H54 (cell line): ENCODE results near the gene SF3A2.

Source experiments
- DNase-seq: peaks from one replicate; pipeline ENCODE4 v3.0.0; 2011; ENCODE audit warnings: low spot score, mixed read lengths; ENCODE audit not compliant: insufficient read length
- FAIRE-seq: peaks from 3 replicates; lab custom pipeline; 2011; peaks lifted over from hg19 to GRCh38; lab: Jason Lieb, UNC
- POLR2A ChIP-seq: IDR thresholded peaks from 2 replicates; pipeline ENCODE4 v1.6.1; 2011; ENCODE audit warnings: low read depth, mild to moderate bottlenecking, low read length

SF3A2 gene

GRCh38 chr19:2236314-2237050 lies at the start of gene SF3A2, which contains the start of gene PLEKHJ1:
Gene SF3A2, plus strand, starts transcription at chr19:2236824. Its CDS starts 6,595 bp downstream, at chr19:2243419.
Gene PLEKHJ1, minus strand, starts transcription at chr19:2236329. Its CDS starts 81 bp downstream, at chr19:2236248.
- DNase-seq (peak; percentile 99), FAIRE-seq (no peak)
- peak; percentile 76 for TF ChIP-seq POLR2A

- DNase-seq (no peak), FAIRE-seq (no peak)
- no peak for TF ChIP-seq POLR2A
These were observed 49.5 kb upstream of the SF3A2 start for GRCh38 chr19:2187159-2187558.

DNA sequence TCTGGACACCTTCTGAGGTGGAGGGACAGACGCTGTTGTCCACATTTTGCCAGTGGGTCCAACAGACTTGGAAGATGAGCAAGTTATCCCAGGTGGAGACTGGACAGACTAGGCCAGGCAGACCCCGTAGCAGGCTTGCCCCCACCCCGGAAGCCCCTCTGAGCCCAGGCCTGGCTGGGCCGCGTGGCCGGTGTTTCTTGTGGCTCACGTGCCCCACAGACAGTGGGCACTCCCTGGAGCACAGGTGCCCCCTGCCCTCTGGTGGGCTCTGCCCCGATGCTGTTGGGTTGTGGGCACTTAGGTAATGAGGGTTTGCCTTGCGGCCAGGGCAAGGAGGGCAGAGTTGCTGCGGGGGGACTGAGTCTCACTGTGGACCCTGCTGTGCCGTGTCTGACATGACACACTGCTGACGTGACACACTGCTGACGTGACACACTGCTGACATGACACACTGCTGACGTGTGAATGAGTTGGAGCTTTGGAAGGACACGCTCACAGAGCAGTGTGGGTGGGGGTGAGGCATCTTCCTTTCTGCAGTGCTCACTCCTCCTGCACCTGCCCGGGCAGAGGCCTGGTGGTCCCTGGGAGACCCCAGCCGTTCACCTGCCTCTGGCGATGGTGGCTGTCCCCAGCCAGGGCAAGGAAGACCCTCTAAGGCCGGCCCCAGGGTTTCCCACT lies 47.8 kb upstream of the SF3A2 start:
- DNase-seq (no peak), FAIRE-seq (no peak)
- TF ChIP-seq POLR2A, result no peak

GRCh38 chr19:2189880-2190279 lies 46.7 kb upstream of the SF3A2 start:
- TF ChIP-seq POLR2A, result no peak
- FAIRE-seq (no peak), DNase-seq (no peak)

GRCh38 chr19:2190848-2191455 lies 45.7 kb upstream of the SF3A2 start:
- FAIRE-seq (no peak), DNase-seq (no peak)
- no peak for TF ChIP-seq POLR2A

DNA sequence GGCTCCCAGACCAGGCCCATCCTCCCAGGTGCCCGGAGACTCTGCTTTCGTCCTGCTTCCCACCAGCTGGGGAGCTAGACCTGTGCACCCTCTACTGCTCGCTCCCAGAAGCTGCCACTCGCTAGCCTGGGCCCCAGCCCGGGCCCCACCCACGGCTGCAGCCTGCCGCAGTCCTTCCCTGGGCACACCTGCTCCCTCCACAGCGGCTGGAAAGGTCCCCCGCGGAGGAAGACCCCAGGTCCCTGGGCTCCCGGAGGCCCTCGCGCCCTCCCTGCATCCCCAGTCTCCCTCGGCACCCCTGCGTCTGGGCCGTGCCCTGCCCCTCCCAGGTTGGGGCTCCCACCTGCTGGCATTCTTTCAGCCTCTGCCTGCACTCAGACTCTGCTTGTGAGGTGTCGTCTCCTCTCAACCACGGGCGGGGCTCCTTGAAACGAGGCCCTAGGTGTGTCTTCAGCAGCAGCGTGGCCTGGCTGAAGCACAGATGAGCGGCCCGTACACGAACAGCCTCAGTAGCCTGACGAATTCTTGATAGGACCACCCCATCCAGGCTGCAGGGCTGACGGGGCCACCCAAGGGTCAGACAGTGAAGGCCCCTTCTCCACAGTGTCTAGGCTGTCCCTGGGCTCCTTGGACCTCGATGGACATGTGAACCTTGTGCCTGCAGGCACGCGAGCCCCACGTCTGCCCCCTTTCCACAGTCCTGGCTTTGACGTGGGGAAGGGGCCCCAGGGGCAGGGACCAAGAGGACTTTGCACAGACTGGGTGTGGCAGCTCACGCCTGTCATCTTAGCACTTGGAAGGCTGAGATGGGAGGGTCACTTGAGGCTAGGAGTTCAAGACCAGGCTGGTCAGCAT lies 44.9 kb upstream of the SF3A2 start:
- FAIRE-seq, result no peak
- no peak for TF ChIP-seq POLR2A
- no peak for DNase-seq

- no peak for DNase-seq
- FAIRE-seq, result no peak
- no peak for TF ChIP-seq POLR2A
These were observed 43.8 kb upstream of the SF3A2 start for GRCh38 chr19:2192862-2193261.

- TF ChIP-seq POLR2A, result no peak
- FAIRE-seq (no peak), DNase-seq (no peak)
These were observed 42.8 kb upstream of the SF3A2 start for GRCh38 chr19:2193807-2194206.

GRCh38 chr19:2194513-2195078 lies 42.0 kb upstream of the SF3A2 start:
- DNase-seq, result no peak
- TF ChIP-seq POLR2A, result no peak
- FAIRE-seq, result no peak

DNA sequence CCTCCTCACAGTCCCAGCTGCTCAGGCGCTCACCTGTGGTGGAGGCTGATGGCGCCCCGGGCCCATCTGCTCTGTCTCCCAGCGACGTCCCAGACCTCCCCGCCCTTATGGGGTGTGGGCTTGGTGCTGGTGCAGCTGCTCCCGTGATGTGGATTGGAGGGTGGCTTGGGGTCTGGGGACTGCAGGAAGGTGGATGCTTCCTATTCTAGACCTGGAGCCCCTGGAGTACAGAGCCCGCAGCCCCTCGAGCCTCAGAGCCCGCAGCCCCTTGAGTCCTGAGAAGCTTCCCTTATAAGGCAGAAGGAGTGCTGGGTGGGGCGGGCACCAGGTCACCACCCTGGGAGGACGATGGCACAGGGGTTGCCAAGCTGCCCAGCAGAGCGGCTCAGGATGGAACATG lies 41.3 kb upstream of the SF3A2 start:
- no peak for DNase-seq
- no peak for FAIRE-seq
- no peak for TF ChIP-seq POLR2A

GRCh38 chr19:2195914-2196313 lies 40.7 kb upstream of the SF3A2 start:
- FAIRE-seq, result no peak
- TF ChIP-seq POLR2A, result no peak

DNA sequence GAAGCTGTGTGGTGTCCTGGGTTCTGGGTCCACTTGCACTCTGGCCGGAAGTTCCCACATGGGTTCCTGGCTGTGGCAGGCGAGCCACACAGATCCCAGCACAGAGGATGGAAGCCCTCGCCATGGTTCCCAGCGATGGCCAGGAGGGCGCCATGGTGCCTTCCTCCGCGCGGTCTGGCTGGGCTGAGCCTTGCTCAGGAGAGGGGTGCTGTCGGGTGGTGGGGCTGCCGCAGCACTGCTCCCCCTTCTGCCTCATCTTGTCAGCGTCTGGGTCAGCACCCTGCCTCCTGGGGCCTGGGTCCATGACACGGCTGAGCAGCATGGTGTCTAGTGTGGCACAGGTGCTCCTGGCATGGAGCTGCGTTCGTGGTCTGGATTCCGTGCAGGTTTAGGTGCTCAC lies 39.4 kb upstream of the SF3A2 start:
- FAIRE-seq (no peak), DNase-seq (no peak)
- no peak for TF ChIP-seq POLR2A

More at GRCh38 chr19:2195914-2196313, 40.7 kb upstream of the SF3A2 start:
- DNase-seq, result no peak

DNA sequence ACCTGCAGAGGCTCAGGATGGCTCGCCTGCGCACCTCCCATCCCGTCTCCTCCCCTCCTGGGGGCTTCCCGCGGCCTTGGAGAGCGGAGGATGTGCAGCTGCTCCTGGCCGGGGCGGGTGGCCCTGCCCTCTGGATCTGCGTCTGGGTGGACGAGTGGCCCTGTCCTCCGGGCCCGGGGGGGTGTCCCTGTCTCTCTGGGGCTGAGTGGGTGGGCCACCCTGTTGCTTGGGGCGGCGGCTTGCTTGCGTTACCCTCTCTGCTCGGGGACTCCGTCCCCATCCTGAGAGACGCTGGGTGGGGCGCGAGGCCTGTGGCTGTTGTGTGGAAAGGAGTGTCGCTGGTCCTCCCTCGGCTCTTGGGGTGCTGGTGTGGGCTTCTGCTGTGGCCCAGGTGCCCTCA lies 38.3 kb upstream of the SF3A2 start:
- DNase-seq (no peak), FAIRE-seq (no peak)
- no peak for TF ChIP-seq POLR2A
